IPS-18a (cell line): Measurements from ENCODE around the gene LYPD6B.

Experiments used
- H3K27ac ChIP-seq: one replicate; pipeline ENCODE4 v1.5.1; 2013; ENCODE audit warnings: low read length
- H3K27me3 ChIP-seq: one replicate; pipeline ENCODE4 v1.6.1; 2013; ENCODE audit warnings: mild to moderate bottlenecking, low read length; ENCODE audit not compliant: control insufficient read depth, insufficient read depth
- H3K36me3 ChIP-seq: one replicate; pipeline ENCODE4 v1.6.1; 2013; ENCODE audit warnings: low read depth, low read length; ENCODE audit not compliant: control insufficient read depth
- H3K4me1 ChIP-seq: one replicate; pipeline ENCODE4 v1.6.1; 2013; ENCODE audit warnings: low read depth, low read length; ENCODE audit not compliant: control insufficient read depth
- H3K4me3 ChIP-seq: one replicate; pipeline ENCODE4 v1.5.1; 2013; ENCODE audit warnings: low read length
- H3K9ac ChIP-seq: one replicate; pipeline ENCODE4 v1.6.1; 2013; ENCODE audit warnings: mild to moderate bottlenecking, low read length, moderate library complexity
- H3K9me3 ChIP-seq: one replicate; pipeline ENCODE4 v1.6.1; 2013; ENCODE audit warnings: low read depth, low read length; ENCODE audit not compliant: control insufficient read depth

The LYPD6B gene

GRCh38 chr2:149170911-149171310 is 132.4 kb downstream of the LYPD6B start:
- no peaks in the 10 kb centered on the region for H3K4me1 ChIP-seq
- no peak overlapping the region for H3K9ac ChIP-seq
- no peaks in the 10 kb centered on the region for H3K27me3 ChIP-seq
- no peak overlapping the region for H3K4me3 ChIP-seq
- no peaks in the 10 kb centered on the region for H3K36me3 ChIP-seq
- H3K27ac ChIP-seq = no peak overlapping the region
- no peaks in the 10 kb centered on the region for H3K9me3 ChIP-seq

GRCh38 chr2:149173220-149173619 is 134.7 kb downstream of the LYPD6B start:
- Histone ChIP-seq H3K27ac (no peak overlapping the region), H3K9me3 (no peaks in the 10 kb centered on the region), H3K4me1 (no peaks in the 10 kb centered on the region), H3K27me3 (no peaks in the 10 kb centered on the region), H3K4me3 (no peak overlapping the region), H3K36me3 (no peaks in the 10 kb centered on the region), H3K9ac (no peak overlapping the region)

- H3K27ac ChIP-seq = no peak overlapping the region
- H3K36me3 ChIP-seq = no peaks in the 10 kb centered on the region
- H3K27me3 ChIP-seq = no peaks in the 10 kb centered on the region
- no peak overlapping the region for H3K9ac ChIP-seq
- H3K4me3 ChIP-seq = no peak overlapping the region
- no peaks in the 10 kb centered on the region for H3K4me1 ChIP-seq
- H3K9me3 ChIP-seq = no peaks in the 10 kb centered on the region
Measured at GRCh38 chr2:149175956-149176355, 137.5 kb downstream of the LYPD6B start.

GRCh38 chr2:149178612-149179011 is 140.1 kb downstream of the LYPD6B start:
- Histone ChIP-seq H3K9ac (no peak overlapping the region), H3K36me3 (no peaks in the 10 kb centered on the region), H3K4me3 (no peak overlapping the region), H3K9me3 (no peaks in the 10 kb centered on the region), H3K27ac (no peak overlapping the region), H3K4me1 (no peaks in the 10 kb centered on the region), H3K27me3 (no peaks in the 10 kb centered on the region)

GRCh38 chr2:149180226-149180875 is 141.9 kb downstream of the LYPD6B start:
- no peak overlapping the region for H3K9ac ChIP-seq
- H3K4me3 ChIP-seq = no peak overlapping the region
- H3K36me3 ChIP-seq = no peaks in the 10 kb centered on the region
- no peaks in the 10 kb centered on the region for H3K4me1 ChIP-seq
- no peaks in the 10 kb centered on the region for H3K9me3 ChIP-seq
- H3K27ac ChIP-seq = no peak overlapping the region
- H3K27me3 ChIP-seq = no peaks in the 10 kb centered on the region

- Histone ChIP-seq H3K4me3 (no peak overlapping the region), H3K9ac (no peak overlapping the region), H3K9me3 (no peaks in the 10 kb centered on the region), H3K36me3 (no peaks in the 10 kb centered on the region), H3K4me1 (no peaks in the 10 kb centered on the region), H3K27ac (no peak overlapping the region), H3K27me3 (no peaks in the 10 kb centered on the region)
Measured at GRCh38 chr2:149183187-149183586, 144.7 kb downstream of the LYPD6B start.

GRCh38 chr2:149184991-149185390 is 146.5 kb downstream of the LYPD6B start:
- Histone ChIP-seq H3K4me1 (no peaks in the 10 kb centered on the region), H3K36me3 (no peaks in the 10 kb centered on the region), H3K9ac (no peak overlapping the region), H3K4me3 (no peak overlapping the region), H3K27me3 (no peaks in the 10 kb centered on the region), H3K27ac (no peak overlapping the region), H3K9me3 (no peaks in the 10 kb centered on the region)

- no peaks in the 10 kb centered on the region for H3K9me3 ChIP-seq
- H3K36me3 ChIP-seq = no peaks in the 10 kb centered on the region
- no peaks in the 10 kb centered on the region for H3K27me3 ChIP-seq
- no peak overlapping the region for H3K4me3 ChIP-seq
- H3K4me1 ChIP-seq = no peaks in the 10 kb centered on the region
- no peak overlapping the region for H3K9ac ChIP-seq
- H3K27ac ChIP-seq = no peak overlapping the region
Measured at GRCh38 chr2:149185942-149186490, 147.5 kb downstream of the LYPD6B start.

- Histone ChIP-seq H3K36me3 (no peaks in the 10 kb centered on the region), H3K4me3 (no peak overlapping the region), H3K27me3 (no peaks in the 10 kb centered on the region), H3K9me3 (no peaks in the 10 kb centered on the region), H3K4me1 (no peaks in the 10 kb centered on the region), H3K27ac (no peak overlapping the region), H3K9ac (no peak overlapping the region)
Measured at GRCh38 chr2:149187057-149187456, 148.6 kb downstream of the LYPD6B start.

- Histone ChIP-seq H3K4me1 (no peaks in the 10 kb centered on the region), H3K4me3 (no peak overlapping the region), H3K36me3 (no peaks in the 10 kb centered on the region), H3K27ac (no peak overlapping the region), H3K9me3 (no peaks in the 10 kb centered on the region), H3K27me3 (no peaks in the 10 kb centered on the region), H3K9ac (no peak overlapping the region)
Measured at GRCh38 chr2:149188291-149188690, 149.8 kb downstream of the LYPD6B start.

- Histone ChIP-seq H3K9me3 (no peaks in the 10 kb centered on the region), H3K4me1 (no peaks in the 10 kb centered on the region), H3K36me3 (no peaks in the 10 kb centered on the region), H3K27ac (no peak overlapping the region), H3K9ac (no peak overlapping the region), H3K4me3 (no peak overlapping the region), H3K27me3 (no peaks in the 10 kb centered on the region)
Measured at GRCh38 chr2:149189769-149190168, 151.3 kb downstream of the LYPD6B start.

GRCh38 chr2:149191915-149192314 is 153.4 kb downstream of the LYPD6B start:
- Histone ChIP-seq H3K9me3 (no peaks in the 10 kb centered on the region), H3K36me3 (no peaks in the 10 kb centered on the region), H3K27me3 (no peaks in the 10 kb centered on the region), H3K9ac (no peak overlapping the region), H3K4me1 (no peaks in the 10 kb centered on the region), H3K4me3 (no peak overlapping the region), H3K27ac (no peak overlapping the region)
